ENCODE data around the gene RGS6.

The RGS6 gene

DNA sequence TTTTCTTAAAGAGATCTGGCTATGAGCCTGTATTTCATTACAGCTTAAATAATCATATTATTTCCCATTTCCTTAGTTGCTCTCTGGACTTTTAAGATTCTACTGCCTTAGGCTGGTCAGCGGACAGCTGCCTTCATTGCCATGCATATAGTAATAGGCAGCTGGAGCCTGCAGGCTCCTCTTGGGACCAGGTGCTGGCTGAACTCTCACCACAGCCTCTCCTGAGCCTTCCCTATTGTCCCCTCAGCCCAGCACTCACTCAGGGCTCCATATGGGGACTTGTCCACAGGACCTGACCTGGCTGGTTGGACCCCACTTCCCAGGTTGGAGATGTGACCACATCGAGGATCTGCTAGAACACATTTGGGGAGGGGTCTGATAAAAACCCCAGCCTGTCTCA is 556.3 kb downstream of the RGS6 start:
- in situ Hi-C loops (cut with MboI; ENCODE audit: low sequenced_read_pairs), result no loop called here

DNA sequence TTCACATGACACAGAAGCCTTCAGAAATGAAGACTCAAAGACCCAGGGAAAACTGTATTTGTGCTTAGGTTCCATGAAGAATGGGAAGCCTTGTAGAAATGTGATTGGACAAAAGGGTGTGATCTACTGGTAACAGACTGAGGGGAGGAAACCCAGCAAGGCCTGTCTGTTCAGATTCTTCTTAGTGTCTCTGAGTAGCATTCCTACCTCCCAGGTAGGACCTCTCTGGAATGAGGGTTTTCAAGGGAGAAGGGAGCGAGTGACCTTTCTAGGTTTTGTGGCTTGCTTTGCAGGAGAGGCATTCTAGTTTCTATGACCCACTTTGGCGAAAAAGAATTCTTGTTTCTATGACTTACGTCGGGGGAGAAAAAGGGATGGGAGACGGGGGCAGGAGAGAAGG is 560.0 kb downstream of the RGS6 start:
- in situ Hi-C loops (cut with MboI; ENCODE audit: low sequenced_read_pairs), result no loop called here

DNA sequence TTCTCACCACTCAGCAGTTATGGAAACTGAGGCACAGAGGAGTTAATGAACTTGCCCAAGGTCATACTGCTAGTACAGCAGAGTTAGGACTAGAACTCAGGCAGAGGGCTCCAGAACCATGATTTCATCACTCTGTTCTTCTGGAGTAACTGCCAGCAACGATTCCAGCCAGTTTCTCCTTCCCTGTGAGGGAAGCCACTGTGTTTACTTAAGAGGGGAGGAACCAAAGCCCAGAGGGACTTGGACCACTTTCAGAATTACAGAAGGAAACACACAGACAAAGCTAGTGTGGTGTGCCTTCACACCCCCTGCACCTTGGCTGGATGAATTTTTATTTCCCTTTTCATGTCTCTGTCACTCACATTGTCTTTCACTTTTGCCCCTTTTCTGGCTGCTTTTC is 563.4 kb downstream of the RGS6 start:
- in situ Hi-C loops (cut with MboI; ENCODE audit: low sequenced_read_pairs), result no loop called here

DNA sequence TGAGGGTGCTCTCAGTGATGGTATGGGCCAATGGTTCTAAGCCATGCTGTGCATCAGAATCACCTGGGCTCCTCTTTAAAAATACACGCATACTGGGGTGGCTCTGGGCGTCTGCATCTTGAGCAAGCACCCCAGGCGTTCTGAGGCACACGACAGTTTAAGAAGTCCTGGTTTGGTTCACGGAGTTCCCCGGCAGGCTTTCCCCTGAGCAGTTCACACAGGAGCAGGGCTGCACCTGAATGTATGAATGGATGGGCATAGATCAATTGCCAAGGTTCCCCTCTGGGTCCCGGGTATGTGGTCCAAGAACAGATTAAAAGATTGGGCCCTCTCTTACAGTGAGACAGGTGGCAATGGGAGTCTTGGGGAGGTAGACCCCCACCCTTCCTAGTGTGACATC is 566.4 kb downstream of the RGS6 start:
- in situ Hi-C loops (cut with MboI; ENCODE audit: low sequenced_read_pairs), result no loop called here

DNA sequence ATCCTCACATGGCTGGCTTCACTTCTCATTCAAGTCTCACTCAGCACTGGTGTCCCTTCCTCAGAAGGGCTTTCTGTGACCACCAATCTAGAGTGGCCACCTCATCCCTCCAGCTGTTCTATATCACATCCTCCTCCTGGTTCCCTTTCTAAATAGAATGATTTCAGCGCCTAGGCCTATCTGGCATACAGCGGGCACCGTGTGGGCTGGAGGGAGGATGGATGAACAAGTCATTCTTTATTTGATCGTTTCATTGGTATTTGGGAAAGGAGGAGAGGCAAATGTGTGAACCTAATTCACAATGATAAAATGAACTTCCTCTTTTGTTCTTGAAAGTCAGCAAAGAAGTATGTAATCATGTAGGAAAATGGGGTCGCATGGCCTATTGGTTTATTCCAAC is 567.5 kb downstream of the RGS6 start:
- in situ Hi-C loops (cut with MboI; ENCODE audit: low sequenced_read_pairs), result no loop called here

DNA sequence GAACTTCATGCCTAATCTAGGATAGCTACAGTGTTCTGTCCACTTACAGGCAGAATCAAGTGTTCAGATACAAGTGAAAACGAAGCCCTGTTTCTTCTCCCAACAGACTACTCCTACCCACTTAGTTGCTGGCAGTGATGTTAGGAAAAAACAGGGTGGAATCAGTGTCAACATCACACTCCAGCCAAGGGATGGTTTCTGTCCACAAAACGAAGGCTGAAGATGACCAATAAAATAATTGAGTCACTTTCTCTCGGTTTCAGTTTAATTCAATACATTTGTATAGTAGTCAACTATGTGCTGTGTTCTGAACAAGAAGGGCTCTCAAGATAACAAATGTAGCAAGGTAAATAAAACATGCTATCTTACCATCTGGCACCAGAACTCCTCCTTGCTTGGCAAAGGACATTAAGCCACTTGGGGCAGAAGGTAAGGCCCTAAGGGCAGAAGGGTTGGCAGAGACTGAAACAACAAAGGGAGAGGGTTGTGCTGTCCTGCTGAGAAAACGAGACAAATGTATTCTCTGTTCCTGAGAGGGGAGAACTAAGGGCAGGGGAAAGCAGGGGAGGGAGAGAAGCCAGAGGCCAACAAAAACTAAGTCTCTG is 568.1 kb downstream of the RGS6 start:
- in situ Hi-C loops (cut with MboI; ENCODE audit: low sequenced_read_pairs), result no loop called here

DNA sequence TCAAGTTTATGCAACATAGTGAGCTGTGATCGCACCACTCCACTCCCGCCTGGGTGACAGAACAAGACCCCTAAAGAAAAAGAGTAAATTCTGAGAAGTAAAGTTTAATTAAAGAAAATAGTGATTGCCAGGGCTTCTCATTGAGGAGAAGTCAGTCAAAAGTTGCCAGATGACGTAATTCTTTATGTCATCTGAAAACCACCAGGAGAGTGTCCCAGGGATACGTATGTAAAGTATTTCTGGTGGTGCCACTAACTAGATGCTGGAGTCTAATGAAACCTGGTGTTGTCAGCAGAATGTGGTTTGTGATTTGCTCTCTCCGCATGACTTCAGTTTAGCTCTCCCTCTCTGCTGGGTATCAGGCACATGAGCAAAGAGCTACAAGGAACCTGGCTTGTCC is 569.2 kb downstream of the RGS6 start:
- in situ Hi-C loops (cut with MboI; ENCODE audit: low sequenced_read_pairs), result no loop called here

DNA sequence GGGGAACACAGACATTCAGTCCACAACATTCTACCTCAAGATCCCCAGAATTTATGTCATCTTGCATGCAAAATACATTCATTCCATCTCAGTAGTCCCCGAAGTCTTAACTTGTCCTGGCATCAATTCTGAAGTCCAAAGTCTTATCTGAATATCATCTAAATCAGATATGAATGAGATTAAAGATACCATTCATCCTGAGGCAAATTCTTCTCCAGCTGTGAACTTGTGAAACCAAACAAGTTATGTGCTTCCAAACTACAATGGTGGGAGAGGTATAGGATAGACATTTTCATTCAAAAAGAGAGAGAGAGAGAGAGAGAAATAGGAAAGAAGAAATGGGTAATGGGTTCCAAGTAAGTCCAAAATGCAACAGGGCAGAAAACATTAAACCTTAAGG is 571.0 kb downstream of the RGS6 start:
- in situ Hi-C loops (cut with MboI; ENCODE audit: low sequenced_read_pairs), result no loop called here

DNA sequence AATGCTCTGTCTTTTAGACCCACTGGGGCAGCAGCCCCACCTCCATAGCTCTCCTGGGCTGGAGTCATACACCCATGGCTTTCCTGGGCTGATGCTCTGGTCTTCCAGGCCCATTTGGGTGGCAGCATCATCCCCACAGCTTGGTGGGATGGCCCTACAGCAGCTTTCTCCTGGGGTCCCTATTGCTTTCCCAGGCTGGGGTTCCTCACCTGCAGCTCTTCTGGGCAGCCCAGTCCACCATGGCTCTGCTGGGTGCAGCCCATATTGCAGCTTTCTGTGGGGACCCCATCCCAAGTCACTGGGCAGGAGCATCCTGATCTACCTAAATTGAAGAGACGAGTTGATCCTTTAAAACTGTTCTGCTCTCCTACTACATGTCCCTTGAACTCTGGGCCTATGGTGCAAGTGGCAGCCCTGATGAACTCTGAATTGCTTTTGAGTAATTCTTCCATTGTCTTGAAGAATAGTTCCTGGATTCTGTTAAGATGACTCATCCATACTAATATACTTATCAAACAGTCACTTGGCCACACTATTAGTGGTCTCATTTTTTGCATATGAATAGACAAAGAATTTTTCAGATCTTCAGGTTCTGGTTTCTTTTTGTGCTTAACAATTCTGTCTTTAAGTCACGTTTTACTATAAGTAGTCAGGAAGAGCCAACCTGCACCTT is 571.6 kb downstream of the RGS6 start:
- in situ Hi-C loops (cut with MboI; ENCODE audit: low sequenced_read_pairs), result no loop called here

DNA sequence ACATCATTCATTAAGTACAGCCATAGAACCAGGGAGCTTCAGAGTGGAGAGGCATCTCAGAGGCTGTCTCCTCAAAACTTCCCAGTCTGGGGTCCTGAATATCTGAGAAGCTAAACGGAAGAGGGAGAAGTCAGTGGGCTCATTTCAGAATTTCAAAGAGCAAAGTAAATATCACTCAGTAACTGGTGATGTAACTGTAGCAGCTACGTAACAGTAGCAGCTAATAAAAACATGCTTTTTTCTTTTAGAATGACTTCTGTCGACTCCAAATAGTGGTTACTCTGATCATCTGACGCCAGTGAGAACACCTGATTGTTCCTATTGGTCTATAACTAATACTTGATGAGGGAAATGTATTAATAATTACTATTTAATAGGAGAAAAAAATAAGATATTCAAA is 578.3 kb downstream of the RGS6 start:
- in situ Hi-C loops (cut with MboI; ENCODE audit: low sequenced_read_pairs), result no loop called here

DNA sequence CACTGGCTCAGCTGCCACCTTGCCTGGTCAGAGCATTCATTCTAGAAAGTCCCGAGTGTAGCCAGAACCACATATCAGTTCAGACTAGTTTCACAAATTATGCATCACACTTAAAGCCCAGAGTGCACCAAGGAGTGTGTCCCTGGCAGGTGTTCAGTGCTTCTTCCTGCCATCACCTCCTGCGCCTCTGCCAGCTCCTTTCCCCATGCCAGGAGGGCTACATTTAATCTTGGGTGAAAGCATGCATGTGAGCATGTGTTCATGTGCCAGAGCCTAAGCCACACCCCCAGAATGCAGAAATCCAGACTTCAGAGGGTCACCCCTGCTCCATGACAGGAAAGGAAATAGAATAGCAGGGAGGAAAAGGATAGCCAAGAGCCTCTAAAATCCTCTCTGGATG is 580.1 kb downstream of the RGS6 start:
- in situ Hi-C loops (cut with MboI; ENCODE audit: low sequenced_read_pairs), result no loop called here

DNA sequence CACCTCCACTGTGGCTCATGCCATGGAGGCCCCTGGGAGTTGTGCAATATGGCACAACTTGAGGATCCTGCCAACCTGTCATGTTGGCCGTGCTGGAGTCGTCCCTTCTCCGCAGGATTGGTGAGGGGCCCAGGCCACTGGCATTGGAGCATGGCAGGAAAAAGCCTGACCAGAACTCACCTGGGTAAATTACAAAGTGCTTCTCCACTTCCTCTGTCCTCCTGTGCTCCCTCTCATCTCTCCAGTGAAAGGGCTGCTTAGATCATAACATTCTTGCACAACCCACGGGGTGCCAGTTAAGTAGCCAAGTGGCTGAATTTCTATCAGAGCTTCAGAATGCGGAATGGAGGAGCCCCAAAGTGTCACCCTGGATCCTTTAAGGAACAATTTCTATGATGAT is 580.7 kb downstream of the RGS6 start:
- in situ Hi-C loops (cut with MboI; ENCODE audit: low sequenced_read_pairs), result no loop called here

DNA sequence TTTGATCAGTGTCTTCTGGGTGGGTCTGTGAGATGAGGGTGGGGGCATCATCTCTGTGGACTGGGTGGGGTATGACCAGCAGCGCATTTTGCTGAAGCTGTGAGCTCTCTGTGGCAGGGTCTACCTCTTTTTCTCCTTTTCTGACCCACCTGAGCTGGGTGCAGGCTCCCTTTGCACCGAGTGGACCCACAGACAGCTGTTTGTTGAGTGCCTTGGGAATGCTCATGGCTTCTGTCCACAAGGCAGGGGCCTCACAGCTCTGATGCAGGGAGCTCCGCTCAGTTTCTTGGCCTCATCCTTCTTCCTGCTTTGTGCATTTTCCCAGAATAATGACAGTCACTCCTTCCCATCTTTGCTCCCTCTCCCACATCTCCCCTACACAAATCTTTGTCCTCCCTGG is 581.1 kb downstream of the RGS6 start:
- in situ Hi-C loops (cut with MboI; ENCODE audit: low sequenced_read_pairs), result no loop called here

DNA sequence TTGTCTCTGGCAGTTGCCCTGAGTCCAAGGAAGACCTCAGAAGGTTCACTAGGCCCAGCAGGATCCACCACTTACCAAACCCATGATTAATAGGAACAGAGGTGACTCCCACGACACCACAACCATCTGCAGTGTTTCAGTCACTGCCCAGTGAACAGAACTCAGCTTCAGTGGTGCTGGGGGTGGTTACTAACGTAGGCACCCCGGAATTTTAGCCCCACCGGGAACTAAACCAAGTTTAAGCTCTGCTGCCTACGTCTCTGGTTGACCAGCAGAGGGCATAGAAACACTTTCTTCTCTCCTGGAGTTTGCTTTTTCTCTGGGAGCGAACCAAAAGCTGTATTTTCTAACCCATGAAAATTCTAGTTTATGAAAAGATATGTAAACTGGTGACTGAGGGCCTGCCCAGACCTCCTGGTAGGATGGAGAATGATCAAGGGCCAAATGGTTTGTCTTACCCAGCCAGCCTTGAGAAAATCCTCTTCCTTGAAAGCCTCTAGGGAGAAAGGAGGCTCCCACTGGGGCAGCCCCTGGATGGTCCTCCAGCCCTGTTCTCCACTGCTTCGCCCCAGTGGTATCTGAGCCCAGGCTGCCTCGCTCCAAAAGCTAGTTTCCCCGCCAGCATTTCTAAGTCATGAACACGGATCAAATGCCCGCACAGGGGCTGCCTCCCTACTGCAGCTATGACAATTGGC is 581.9 kb downstream of the RGS6 start:
- in situ Hi-C loops (cut with MboI; ENCODE audit: low sequenced_read_pairs), result no loop called here

DNA sequence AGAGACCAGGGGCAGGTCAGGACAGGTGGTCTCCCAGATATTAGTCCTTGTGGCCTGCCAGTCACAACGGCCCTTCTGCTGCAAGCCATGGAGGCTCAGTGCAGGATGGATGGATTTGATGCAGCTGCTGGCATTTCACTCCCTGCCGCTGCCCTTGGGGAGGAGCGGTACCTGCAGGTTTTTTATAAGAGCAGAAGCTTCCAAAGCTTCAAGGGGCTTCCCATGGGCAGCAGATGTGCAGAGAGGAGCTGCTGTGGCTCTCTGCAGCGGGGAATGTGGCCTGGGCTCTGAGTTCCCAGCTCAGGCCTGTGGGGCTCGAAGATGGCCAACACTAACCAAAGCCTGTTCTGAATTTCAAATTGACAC is 582.4 kb downstream of the RGS6 start:
- in situ Hi-C loops (cut with MboI; ENCODE audit: low sequenced_read_pairs), result no loop called here

DNA sequence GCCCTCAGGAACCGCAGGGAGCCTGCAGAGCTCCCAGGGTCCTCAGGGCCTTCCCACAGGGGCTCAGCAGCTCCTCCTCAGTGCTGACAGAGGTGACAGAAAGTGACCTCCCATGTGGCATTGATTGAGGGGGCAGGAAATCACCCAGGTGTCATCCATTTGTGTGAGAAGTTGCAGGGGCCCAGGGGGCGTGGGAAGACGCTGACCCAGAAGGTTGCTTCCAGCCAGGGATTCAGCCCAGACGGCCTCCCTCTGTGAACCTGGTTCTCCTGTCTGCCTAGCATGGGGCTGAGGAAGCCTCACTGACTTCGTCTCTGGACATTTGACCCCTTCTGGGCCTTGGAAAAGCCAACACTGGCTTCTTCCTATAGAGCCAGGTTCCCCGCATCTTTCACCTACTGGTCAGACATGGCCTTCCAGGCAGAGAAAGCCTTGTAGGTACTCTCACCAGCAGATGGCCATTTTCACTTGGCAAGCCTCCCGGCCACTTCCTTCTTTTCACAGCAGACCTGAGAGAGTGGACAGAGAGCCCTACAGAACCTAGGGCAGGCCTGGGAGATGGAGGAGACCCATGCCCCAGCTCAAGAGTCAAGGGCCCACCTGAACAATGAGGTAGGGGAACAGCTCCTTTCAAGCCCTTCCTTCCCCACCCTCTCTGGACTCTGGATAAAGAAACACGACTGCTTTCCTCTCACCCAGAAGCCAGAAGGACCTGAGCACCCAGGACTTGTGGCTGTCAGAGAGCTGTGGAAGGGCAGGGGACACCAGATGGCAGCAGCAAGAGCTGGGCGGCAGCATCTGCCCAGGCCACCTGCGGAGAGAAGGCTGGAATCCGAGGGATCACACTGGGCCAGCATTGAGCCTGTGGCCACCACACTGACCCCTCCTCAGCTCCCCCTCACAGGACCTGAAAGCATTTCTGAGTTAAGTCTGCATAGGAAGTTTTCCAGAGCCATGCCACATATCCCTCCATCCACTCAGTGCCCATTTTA is 583.8 kb downstream of the RGS6 start:
- in situ Hi-C loops (cut with MboI; ENCODE audit: low sequenced_read_pairs), result no loop called here

DNA sequence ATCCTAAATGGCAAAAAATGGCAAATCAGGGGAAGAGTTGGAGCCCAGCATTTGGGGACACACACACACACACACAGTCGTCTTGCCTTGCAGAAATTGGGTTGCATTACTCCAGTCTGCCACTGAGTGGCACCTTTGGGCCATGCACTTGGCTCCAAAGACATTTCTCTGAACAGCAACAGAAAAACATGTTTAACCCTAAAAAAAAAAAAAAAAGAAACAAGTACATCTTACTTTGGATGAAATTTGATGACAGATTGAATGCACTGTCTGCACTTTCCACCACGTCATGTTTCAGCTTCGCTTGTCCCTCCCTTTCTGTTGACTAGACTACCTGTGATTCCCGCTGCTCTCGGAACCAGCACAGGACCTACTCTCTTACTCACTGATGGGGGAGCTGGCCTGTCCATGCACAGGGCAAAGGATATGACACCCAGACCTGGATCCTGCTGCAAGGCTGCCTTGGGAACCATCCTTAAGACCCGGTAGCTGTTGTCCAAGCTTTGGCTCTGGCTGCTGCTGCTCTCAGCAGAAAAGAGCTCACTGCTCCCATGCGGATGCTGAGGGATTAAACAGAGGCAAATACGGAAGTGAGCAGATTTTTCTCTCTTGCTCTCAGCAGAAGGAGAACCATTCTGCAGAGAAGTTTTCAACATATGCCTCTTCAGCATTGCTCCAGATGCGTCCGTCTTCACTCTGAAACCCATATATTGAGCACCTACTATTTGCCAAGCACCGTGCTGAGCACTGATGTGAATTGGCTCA is 584.9 kb downstream of the RGS6 start:
- in situ Hi-C loops (cut with MboI; ENCODE audit: low sequenced_read_pairs), result no loop called here

DNA sequence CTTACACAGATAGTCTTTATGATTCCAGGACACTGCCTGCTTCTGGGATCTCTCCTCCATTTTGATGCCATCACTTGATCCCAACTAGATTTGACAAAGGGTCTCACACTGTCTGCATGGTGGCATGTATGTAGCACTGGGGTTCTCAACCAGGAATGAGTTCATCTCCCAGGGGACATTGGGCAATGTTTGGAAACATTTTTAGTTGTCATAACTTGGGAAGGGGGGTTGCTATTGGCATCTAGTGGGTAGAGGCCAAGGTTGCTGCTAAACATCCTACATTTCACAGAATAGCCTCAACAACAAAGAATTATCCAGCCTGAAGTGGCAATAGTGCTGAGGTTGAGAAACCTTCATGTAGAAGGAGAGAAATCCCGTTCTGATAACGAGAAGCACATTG is 585.5 kb downstream of the RGS6 start:
- in situ Hi-C loops (cut with MboI; ENCODE audit: low sequenced_read_pairs), result no loop called here

DNA sequence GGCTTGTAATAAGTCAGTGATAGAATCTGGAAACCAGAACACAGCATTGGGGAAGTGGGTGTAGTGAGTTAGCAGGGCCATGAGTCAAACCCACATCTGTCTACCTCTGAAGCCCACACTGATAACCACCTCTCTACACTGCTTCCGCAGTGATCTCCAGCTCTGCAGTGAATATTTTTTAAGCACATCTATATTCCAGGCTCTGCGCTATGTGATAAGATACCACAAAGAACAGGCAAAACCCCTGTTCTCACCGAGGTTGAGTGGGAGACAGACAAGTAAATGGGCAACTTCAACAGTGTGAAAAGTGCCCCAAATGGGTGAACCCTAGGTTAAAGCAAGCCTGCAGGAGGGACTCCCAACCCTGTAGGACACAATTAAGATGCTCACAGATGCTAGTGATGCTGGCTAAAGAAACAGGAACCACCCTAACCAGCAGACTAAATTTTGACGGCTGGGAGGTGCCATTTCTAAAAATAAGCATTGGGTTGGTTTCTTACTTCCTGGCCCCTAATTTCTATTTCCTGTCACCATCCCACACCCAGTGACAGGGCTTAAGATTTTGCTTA is 586.7 kb downstream of the RGS6 start:
- in situ Hi-C loops (cut with MboI; ENCODE audit: low sequenced_read_pairs), result no loop called here

DNA sequence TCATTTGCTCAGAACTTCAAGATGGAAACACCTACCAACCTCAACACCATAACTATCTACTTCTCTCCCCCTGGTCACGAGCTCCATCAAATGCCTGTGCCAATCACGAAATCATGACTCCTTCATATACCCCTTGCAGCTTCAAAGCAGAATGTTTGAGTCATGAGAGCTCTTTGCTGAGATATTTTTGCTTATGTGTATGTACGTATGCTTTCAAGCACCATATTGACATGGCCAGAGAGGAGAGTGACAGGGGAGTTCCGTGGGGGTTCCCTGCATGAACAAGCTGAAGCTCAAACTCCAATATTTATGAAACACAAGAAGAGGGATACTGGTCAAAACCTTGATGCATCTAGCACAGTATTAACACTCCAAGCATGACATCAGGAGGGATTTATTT is 587.3 kb downstream of the RGS6 start:
- in situ Hi-C loops (cut with MboI; ENCODE audit: low sequenced_read_pairs), result no loop called here

Measured in HL-60/S4 (cell line).